GM12878 (cell line): ENCODE data around the gene TUBGCP2. TPM values are rescaled to one million over a fixed set of nuclear protein-coding genes. Genes with fewer than 3 reads are reported as not detected.

ENCODE experiments used
- ATAC-seq: fragments of 200-7000 bp; cut with Tn5 transposase; 3 replicates; pipeline ENCODE4 v1.9.1; 2020; ENCODE audit warnings: mild to moderate bottlenecking, moderate library complexity
- BruUV-seq: library from RNA; stranded (reverse); fragments of 400-500 nt; replicated peaks from 2 replicates; lab custom pipeline; 2021; lab: Mats Ljungman, UMichigan
- CTCF ChIA-PET: fragments of 300-600 bp; sonication (Branson Sonifier 250); formaldehyde crosslinking; extraction: SDS; loops from one replicate; lab custom pipeline; 2021; ENCODE audit warnings: inconsistent platforms; lab: Yijun Ruan, JAX
- POLR2A ChIA-PET: fragments of 350-600 bp; formaldehyde crosslinking; extraction: SDS; loops from one replicate; lab custom pipeline; 2021; ENCODE audit warnings: inconsistent platforms; lab: Charles Lee
- RAD21 ChIA-PET: fragments of 300-600 bp; sonication (Branson Sonifier 250); formaldehyde crosslinking; loops from one replicate; lab custom pipeline; 2023; ENCODE audit warnings: antibody characterized with exemption; ENCODE audit not compliant: unreplicated experiment; lab: Charles Lee
- SMC1A ChIA-PET: fragments of 300-600 bp; sonication (Branson Sonifier 250); formaldehyde crosslinking; loops from one replicate; lab custom pipeline; 2023; ENCODE audit not compliant: unreplicated experiment, uncharacterized antibody; lab: Charles Lee
- DNase-seq: peaks from one replicate; pipeline ENCODE4 v3.0.0-alpha.2; 2011; ENCODE audit warnings: low read depth, low spot score
- FAIRE-seq: peaks from 3 replicates; lab custom pipeline; 2011; peaks lifted over from hg19 to GRCh38; lab: Jason Lieb, UNC
- H2AFZ ChIP-seq: 2 replicates; pipeline ENCODE4 v1.6.0; 2011; ENCODE audit warnings: low read depth, low read length, control low read depth; ENCODE audit not compliant: control insufficient read depth
- H3K27ac ChIP-seq: 2 replicates; pipeline ENCODE4 v1.5.1; 2011; ENCODE audit warnings: control low read depth; ENCODE audit not compliant: control insufficient read depth, insufficient read depth
- H3K27me3 ChIP-seq, 2 experiments: replicated peaks in 1 of 2; 2 replicates each; pipeline versions ENCODE4 v1.6.0 to v1.6.1; 2011; ENCODE audit warnings: low read length in 1 of 2; ENCODE audit not compliant: control insufficient read depth in 2 of 2, insufficient read depth in 2 of 2
- H3K36me3 ChIP-seq, 2 experiments: 2 replicates each; pipeline ENCODE4 v1.5.1; 2011; ENCODE audit warnings: low read length in 1 of 2; ENCODE audit not compliant: control insufficient read depth in 2 of 2, insufficient read depth in 2 of 2
- H3K4me1 ChIP-seq: 2 replicates; pipeline ENCODE4 v1.6.1; 2011; ENCODE audit warnings: mild to moderate bottlenecking, low read length, moderate library complexity, mixed read lengths; ENCODE audit not compliant: control insufficient read depth, insufficient read depth
- H3K4me2 ChIP-seq: 2 replicates; pipeline ENCODE4 v1.6.0; 2011; ENCODE audit warnings: control low read depth; ENCODE audit not compliant: control insufficient read depth, insufficient read depth
- H3K4me3 ChIP-seq: fragments of 200-600 bp; sonication (generic); 2 replicates; pipeline ENCODE4 v1.5.1; 2016
- H3K79me2 ChIP-seq: 2 replicates; pipeline ENCODE4 v1.6.0; 2011; ENCODE audit warnings: low read length; ENCODE audit not compliant: control insufficient read depth, insufficient read depth
- H3K9ac ChIP-seq: 2 replicates; pipeline ENCODE4 v1.8.0; 2011; ENCODE audit warnings: low read length, control low read depth, mixed read lengths; ENCODE audit not compliant: control insufficient read depth, insufficient read depth
- H3K9me3 ChIP-seq: replicated peaks from 3 replicates; pipeline ENCODE4 v1.5.1; 2011; ENCODE audit warnings: mild to moderate bottlenecking, low read length; ENCODE audit not compliant: control insufficient read depth, insufficient read depth
- H4K20me1 ChIP-seq: 2 replicates; pipeline ENCODE4 v1.6.0; 2011; ENCODE audit not compliant: control insufficient read depth, insufficient read depth
- CBFB ChIP-seq: IDR thresholded peaks from 2 replicates; pipeline ENCODE4 v1.6.1; 2016; ENCODE audit warnings: antibody characterized with exemption, low read depth
- CBX5 ChIP-seq: sonication (generic); IDR thresholded peaks from 2 replicates; pipeline ENCODE4 v1.6.1; 2016; ENCODE audit warnings: low read depth, moderate library complexity, mild to moderate bottlenecking, inconsistent platforms
- CHD2 ChIP-seq: IDR thresholded peaks from 2 replicates; pipeline ENCODE4 v1.6.1; 2011; ENCODE audit warnings: low read depth, low read length, improper control_type of control experiment, borderline replicate concordance
- JUND ChIP-seq: IDR thresholded peaks from 2 replicates; pipeline ENCODE4 v1.6.1; 2012; ENCODE audit warnings: low read depth, mild to moderate bottlenecking, low read length, improper control_type of control experiment, moderate library complexity
- MXI1 ChIP-seq: fragments of 150-350 bp; IDR thresholded peaks from 2 replicates; pipeline ENCODE4 v1.6.1; 2011; ENCODE audit warnings: low read depth, mild to moderate bottlenecking, inconsistent platforms, low read length, improper control_type of control experiment
- NFYB ChIP-seq: IDR thresholded peaks from 2 replicates; pipeline ENCODE4 v1.6.1; 2011; ENCODE audit warnings: low read depth, mild to moderate bottlenecking, low read length, improper control_type of control experiment, moderate library complexity; ENCODE audit not compliant: insufficient read depth
- NR2F1 ChIP-seq: fragments of 450-650 bp; conservative IDR thresholded peaks from 2 replicates; pipeline ENCODE4 v1.6.1; 2017; ENCODE audit warnings: mild to moderate bottlenecking
- RAD21 ChIP-seq: IDR thresholded peaks from 2 replicates; pipeline ENCODE4 v1.6.1; 2011; ENCODE audit warnings: mild to moderate bottlenecking, low read depth, low read length, moderate library complexity; ENCODE audit not compliant: insufficient read depth
- RB1 ChIP-seq: fragments of 450-650 bp; formaldehyde crosslinking; IDR thresholded peaks from 2 replicates; pipeline ENCODE4 v1.6.1; 2017; ENCODE audit warnings: mild to moderate bottlenecking, borderline replicate concordance
- RBBP5 ChIP-seq: fragments of 200-600 bp; sonication (generic); conservative IDR thresholded peaks from 2 replicates; pipeline ENCODE4 v1.6.1; 2016
- RUNX3 ChIP-seq: IDR thresholded peaks from 2 replicates; pipeline ENCODE4 v1.6.1; 2012; ENCODE audit warnings: low read length, inconsistent platforms
- SIN3A ChIP-seq: IDR thresholded peaks from 2 replicates; pipeline ENCODE4 v1.6.1; 2012; ENCODE audit warnings: low read depth, low read length, improper control_type of control experiment
- SMAD5 ChIP-seq: IDR thresholded peaks from 2 replicates; pipeline ENCODE4 v1.6.1; 2016; ENCODE audit warnings: antibody characterized with exemption, low read depth
- TARDBP ChIP-seq: IDR thresholded peaks from 2 replicates; pipeline ENCODE4 v1.6.1; 2016; ENCODE audit warnings: borderline replicate concordance
- TBL1XR1 ChIP-seq: IDR thresholded peaks from 2 replicates; pipeline ENCODE4 v1.6.1; 2012; ENCODE audit warnings: low read depth, low read length, improper control_type of control experiment
- WGBS: methylation state at CpG from one replicate; pipeline ENCODE4 v1.1.6; 2016; ENCODE audit warnings: low lambda C conversion rate; ENCODE audit not compliant: insufficient replicate concordance, insufficient coverage; ENCODE audit errors: missing lambda C conversion rate; 5-methylcytosine and 5-hydroxymethylcytosine counted together
- in situ Hi-C: fragments of 300-500 bp; cut with MboI; formaldehyde crosslinking; loops from 9 replicates; pipeline ENCODE4 v1.14.3; 2018; ENCODE audit warnings: mixed read lengths
- intact Hi-C: fragments of 100-400 bp; cut with micrococcal nuclease; formaldehyde crosslinking; loops from one replicate; pipeline ENCODE4 v1.14.2; 2022; ENCODE audit not compliant: unreplicated experiment
- polyA plus RNA-seq, 11 experiments: library from polyadenylated mRNA; depleted of rRNA in 4 of 11; unstranded in 6 of 11; stranded (reverse) in 5 of 11; fragments of >200 nt; fragmentation: Nextera tagmentation in 4 of 11; fragmentation: Illumina TruSeq in 1 of 11; extraction: Ambion mirVana in 4 of 11; extraction: Trizol in 1 of 11; gene quantifications; 1 replicate in 1 of 11; 2 replicates in 10 of 11; pipeline versions ENCODE4 v1.2.1 to v1.2.3, GENCODE V29; 2011 to 2016; ENCODE audit warnings: inconsistent platforms in 2 of 11, missing spikeins in 2 of 11, low read depth in 1 of 11
- total RNA-seq, 4 experiments: library from RNA; depleted of rRNA in 3 of 4; stranded (reverse); fragments of >200 nt in 3 of 4; fragmentation: Illumina TruSeq in 1 of 4; extraction: Trizol in 1 of 4; gene quantifications; 2 replicates each; pipeline versions ENCODE4 v1.2.1 to v1.2.3, GENCODE V29; 2013 to 2021
- TF ChIP-seq, protein P1 (sequence below): fragments of 450-650 bp; IDR thresholded peaks from 2 replicates; pipeline ENCODE4 v1.6.1; 2016; ENCODE audit warnings: mild to moderate bottlenecking
- TF ChIP-seq, protein P2 (sequence below): fragments of 450-650 bp; IDR thresholded peaks from 2 replicates; pipeline ENCODE4 v1.6.1; 2017; ENCODE audit warnings: low read depth, mild to moderate bottlenecking, moderate library complexity

TUBGCP2 gene
- total and polyA plus RNA-seq, 10 of the 15 experiments (the other 5 are each of a cell fraction or from before 2014, with no cell fraction given) = 4.8 to 47.1 (median 34.7) TPM

DNA sequence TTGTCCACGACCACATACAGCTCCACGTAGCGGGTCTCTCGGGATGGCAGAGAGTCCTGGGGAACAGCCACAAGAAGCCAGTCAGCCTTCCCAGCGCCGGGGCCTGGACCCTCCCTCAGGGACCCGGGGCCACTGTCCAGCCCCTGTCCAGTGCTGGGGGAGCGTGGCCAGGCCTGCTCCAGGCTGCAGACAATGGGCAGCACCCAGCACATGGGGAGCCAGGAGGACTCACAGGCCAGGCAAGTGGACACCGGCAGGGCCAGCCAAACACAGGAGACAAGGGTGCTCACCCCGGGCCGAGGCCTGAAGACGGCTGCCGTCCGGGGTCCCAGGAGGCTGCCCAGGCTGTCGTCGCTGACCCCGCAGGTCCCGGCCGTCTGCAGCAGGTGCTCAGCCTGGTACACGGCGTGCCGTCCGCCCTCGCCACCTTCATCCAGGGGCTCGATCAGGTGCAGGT lies 35.7 kb downstream of the TUBGCP2 start:
- no TSS peak for BruUV-seq
- H3K36me3 ChIP-seq = peaks cover 6 to 35% of the 10 kb centered on the region in 2 experiments
- SMC1A ChIA-PET = no interaction called here
- no peak overlapping the region for H3K4me3 ChIP-seq
- FAIRE-seq (no peak), DNase-seq (no peak), ATAC-seq (no peak)
- CTCF ChIA-PET = no interaction called here
- no peaks in the 10 kb centered on the region; the same call in 1 of the 2 replicates for H4K20me1 ChIP-seq
- H3K79me2 ChIP-seq = peaks cover 23% of the 10 kb centered on the region
- no peaks in the 10 kb centered on the region for H3K27me3 ChIP-seq
- RAD21 ChIA-PET = no interaction called here
- POLR2A ChIA-PET = no interaction called here
- H3K4me1 ChIP-seq = peaks cover 22% of the 10 kb centered on the region
- no peak for TF ChIP-seq NFYB
- TF ChIP-seq RAD21 = no peak
- no peak for TF ChIP-seq NR2F1
- no peak for TF ChIP-seq SIN3A
- no peak for TF ChIP-seq CHD2
- TF ChIP-seq, protein P1, sequence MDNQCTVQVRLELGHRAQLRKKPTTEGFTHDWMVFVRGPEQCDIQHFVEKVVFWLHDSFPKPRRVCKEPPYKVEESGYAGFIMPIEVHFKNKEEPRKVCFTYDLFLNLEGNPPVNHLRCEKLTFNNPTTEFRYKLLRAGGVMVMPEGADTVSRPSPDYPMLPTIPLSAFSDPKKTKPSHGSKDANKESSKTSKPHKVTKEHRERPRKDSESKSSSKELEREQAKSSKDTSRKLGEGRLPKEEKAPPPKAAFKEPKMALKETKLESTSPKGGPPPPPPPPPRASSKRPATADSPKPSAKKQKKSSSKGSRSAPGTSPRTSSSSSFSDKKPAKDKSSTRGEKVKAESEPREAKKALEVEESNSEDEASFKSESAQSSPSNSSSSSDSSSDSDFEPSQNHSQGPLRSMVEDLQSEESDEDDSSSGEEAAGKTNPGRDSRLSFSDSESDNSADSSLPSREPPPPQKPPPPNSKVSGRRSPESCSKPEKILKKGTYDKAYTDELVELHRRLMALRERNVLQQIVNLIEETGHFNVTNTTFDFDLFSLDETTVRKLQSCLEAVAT = no peak
- TF ChIP-seq CBFB = no peak
- TF ChIP-seq CBX5 = no peak
- no peak for TF ChIP-seq JUND
- no peak for TF ChIP-seq TARDBP
- TF ChIP-seq TBL1XR1 = no peak
- TF ChIP-seq, protein P2, sequence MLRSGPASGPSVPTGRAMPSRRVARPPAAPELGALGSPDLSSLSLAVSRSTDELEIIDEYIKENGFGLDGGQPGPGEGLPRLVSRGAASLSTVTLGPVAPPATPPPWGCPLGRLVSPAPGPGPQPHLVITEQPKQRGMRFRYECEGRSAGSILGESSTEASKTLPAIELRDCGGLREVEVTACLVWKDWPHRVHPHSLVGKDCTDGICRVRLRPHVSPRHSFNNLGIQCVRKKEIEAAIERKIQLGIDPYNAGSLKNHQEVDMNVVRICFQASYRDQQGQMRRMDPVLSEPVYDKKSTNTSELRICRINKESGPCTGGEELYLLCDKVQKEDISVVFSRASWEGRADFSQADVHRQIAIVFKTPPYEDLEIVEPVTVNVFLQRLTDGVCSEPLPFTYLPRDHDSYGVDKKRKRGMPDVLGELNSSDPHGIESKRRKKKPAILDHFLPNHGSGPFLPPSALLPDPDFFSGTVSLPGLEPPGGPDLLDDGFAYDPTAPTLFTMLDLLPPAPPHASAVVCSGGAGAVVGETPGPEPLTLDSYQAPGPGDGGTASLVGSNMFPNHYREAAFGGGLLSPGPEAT = no peak
- no peak for TF ChIP-seq MXI1
- no peak for TF ChIP-seq RB1
- TF ChIP-seq RBBP5 = no peak
- no peak for TF ChIP-seq RUNX3
- TF ChIP-seq SMAD5 = no peak
- H3K9ac ChIP-seq = no peak overlapping the region
- WGBS = 89% methylated on average over 19 of the region's 25 CpGs
- in situ Hi-C loops = no loop called here
- no peaks in the 10 kb centered on the region for H3K9me3 ChIP-seq
- no peak overlapping the region for H3K4me2 ChIP-seq
- H3K27ac ChIP-seq = no peak overlapping the region
- H2AFZ ChIP-seq = no peak overlapping the region
- intact Hi-C loops = no loop called here
